ENCODE measurements around the gene DPM3. TPM values are rescaled to one million over a fixed set of nuclear protein-coding genes. Genes with fewer than 3 reads are reported as not detected.

Gene DPM3
- total RNA-seq, 5 donors from 2014 or later (not counting 1 experiment from before 2014, with no cell fraction given): 26.9 to 70.7 (median 64.5) TPM

DNA sequence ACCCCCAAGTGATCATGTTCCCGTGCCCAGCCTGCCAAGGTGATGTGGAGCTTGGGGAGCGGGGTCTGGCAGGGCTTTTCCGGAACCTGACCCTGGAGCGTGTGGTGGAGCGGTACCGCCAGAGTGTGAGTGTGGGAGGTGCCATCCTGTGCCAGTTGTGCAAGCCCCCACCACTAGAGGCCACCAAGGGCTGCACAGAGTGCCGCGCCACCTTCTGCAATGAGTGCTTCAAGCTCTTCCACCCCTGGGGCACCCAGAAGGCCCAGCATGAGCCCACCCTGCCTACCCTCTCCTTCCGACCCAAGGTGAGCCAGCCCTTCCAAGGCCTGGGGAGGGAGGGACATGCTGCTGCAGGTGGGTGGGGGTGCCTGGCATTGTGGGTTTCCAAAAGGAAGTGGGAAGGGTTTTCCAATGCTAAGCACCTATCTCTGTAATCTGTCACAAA is 35.6 kb upstream of the DPM3 start:
- no peak overlapping the region for H3K27ac ChIP-seq (ENCODE audit: low read length)
- no peaks in the 10 kb centered on the region for H3K9me3 Mint-ChIP-seq
- DNase-seq (peak in 6 of 35 experiments; percentile 22 to 49 (median 30)), ATAC-seq (replicated peaks in 1 of 4) (no peak)
- H3K4me3 ChIP-seq (ENCODE audit: control insufficient read depth in 1 of 2, extremely low read depth in 1 of 2, low read length in 1 of 2): no peak overlapping the region
- POLR2A ChIA-PET: interaction anchor here in 1 of 2 donors (1.2 kb wide), 1 partner anchor 18 kb away, joined by 3 read pairs; no protein-coding TSS in a partner anchor
- 77% methylated on average over 5 of the region's 9 CpGs for WGBS (ENCODE audit: insufficient coverage)
- peak overlapping the region in 1 of 2 donors; percentile 69 for H3K27ac Mint-ChIP-seq
- peaks cover 16 to 51% of the 10 kb centered on the region in 2 experiments for H3K4me1 ChIP-seq (ENCODE audit: control insufficient read depth in 1 of 2, extremely low read depth in 1 of 2, insufficient read depth in 2 of 2, low read length in 2 of 2)
- H3K4me3 Mint-ChIP-seq: peak overlapping the region in 1 of 3 donors; percentile 56
- peaks cover 10 to 27% of the 10 kb centered on the region in 2 donors for H3K36me3 ChIP-seq (ENCODE audit: control insufficient read depth in 2 of 2, extremely low read depth in 1 of 2, insufficient read depth in 1 of 2, low read length in 1 of 2)
- peaks cover 5% of the 10 kb centered on the region for H3K36me3 Mint-ChIP-seq
- H3K27me3 ChIP-seq (replicated peaks in 1 of 2; ENCODE audit: control insufficient read depth in 2 of 2, extremely low read depth in 1 of 2, insufficient read depth in 2 of 2, low read length in 1 of 2): no peaks in the 10 kb centered on the region
- no peaks in the 10 kb centered on the region for H3K9me3 ChIP-seq
- CTCF ChIA-PET: interaction anchor here (0.6 to 2.3 kb wide), 5 partner anchors 9 to 148 kb away, joined by 3 to 18 read pairs (median 3); no protein-coding TSS in a partner anchor
- peaks cover 40 to 44% (median 41%) of the 10 kb centered on the region in 3 donors for H3K4me1 Mint-ChIP-seq
- no peaks in the 10 kb centered on the region for H3K27me3 Mint-ChIP-seq

GRCh38 chr1:155175281-155175926 is 35.1 kb upstream of the DPM3 start:
- DNase-seq (peak in 2 of 35 experiments; percentile 15 to 17), ATAC-seq (replicated peaks in 1 of 4) (no peak)
- 88% methylated on average over 3 of the region's 12 CpGs for WGBS (ENCODE audit: insufficient coverage)
- CTCF ChIA-PET: interaction anchor here (0.6 to 3.4 kb wide), 9 partner anchors 8 to 329 kb away, joined by 3 to 21 read pairs (median 3); no protein-coding TSS in a partner anchor
- Histone ChIP-seq H3K9me3 (no peaks in the 10 kb centered on the region), H3K4me1 (ENCODE audit: control insufficient read depth in 1 of 2, extremely low read depth in 1 of 2, insufficient read depth in 2 of 2, low read length in 2 of 2) (peaks cover 16 to 51% of the 10 kb centered on the region in 2 experiments), H3K27ac (ENCODE audit: low read length) (peak overlapping the region; percentile 78), H3K27me3 (replicated peaks in 1 of 2; ENCODE audit: control insufficient read depth in 2 of 2, extremely low read depth in 1 of 2, insufficient read depth in 2 of 2, low read length in 1 of 2) (no peaks in the 10 kb centered on the region), H3K36me3 (ENCODE audit: control insufficient read depth in 2 of 2, extremely low read depth in 1 of 2, insufficient read depth in 1 of 2, low read length in 1 of 2) (peaks cover 10 to 31% of the 10 kb centered on the region in 2 donors), H3K4me3 (ENCODE audit: control insufficient read depth in 1 of 2, extremely low read depth in 1 of 2, low read length in 1 of 2) (no peak overlapping the region)
- Mint-ChIP-seq H3K4me1 (peaks cover 40 to 44% (median 42%) of the 10 kb centered on the region in 3 donors), H3K27ac (peak overlapping the region; percentile 80 to 83), H3K27me3 (no peaks in the 10 kb centered on the region), H3K9me3 (no peaks in the 10 kb centered on the region), H3K36me3 (peaks cover 5% of the 10 kb centered on the region), H3K4me3 (peak overlapping the region; percentile 55 to 100 (median 67))
- POLR2A ChIA-PET: interaction anchor here in 1 of 2 donors (0.5 to 1.2 kb wide), 2 partner anchors 19 to 107 kb away, joined by 3 read pairs; no protein-coding TSS in a partner anchor

DNA sequence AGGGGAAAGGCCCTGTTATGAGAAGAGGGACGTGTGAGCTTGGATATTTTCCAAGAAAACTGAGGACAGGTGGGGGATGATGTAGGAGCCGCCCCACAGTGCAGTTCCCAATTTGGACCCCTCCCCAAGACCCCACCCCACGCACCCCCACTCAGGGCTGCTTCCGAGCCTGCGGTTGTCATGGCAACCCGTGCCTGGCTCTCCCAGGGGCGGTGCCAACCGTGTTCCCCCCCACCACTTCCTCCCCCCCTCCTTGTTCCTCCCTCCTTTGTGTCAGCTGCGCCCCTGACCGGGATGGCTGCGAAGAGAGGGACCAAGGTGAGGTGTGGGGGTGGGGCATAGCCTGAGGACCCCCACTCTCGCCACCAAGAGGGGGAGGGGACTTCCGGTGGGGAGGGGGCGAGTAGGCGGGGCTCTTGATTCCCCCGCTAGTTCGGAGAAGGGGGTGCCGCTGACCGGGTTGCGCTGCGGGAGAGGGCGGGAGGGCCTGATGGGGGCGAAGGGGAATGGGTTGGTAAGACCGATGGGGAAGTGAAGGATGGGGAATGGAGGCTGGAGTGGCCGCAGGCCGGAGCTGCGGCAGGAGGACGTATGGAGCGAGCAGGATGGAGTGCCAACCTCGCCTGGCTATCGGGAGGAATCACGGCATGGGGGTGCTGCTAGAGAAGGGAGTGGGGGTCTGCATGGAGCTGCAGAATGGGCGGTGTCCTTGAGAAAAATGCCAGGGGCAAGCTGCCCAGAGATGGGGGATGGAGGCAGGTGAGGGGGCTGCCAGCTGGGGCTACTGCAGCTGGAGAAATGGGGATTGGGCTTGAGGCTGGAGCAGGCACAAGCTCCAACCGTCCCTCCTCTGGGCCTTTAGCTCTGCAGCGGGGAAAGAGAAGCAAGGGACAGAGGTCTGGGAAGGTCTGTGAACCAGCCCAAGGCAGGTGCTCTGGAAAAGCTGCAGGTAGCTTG is 34.3 kb upstream of the DPM3 start:
- ATAC-seq (replicated peaks in 1 of 4): peak in 2 of 4 experiments; percentile 8 to 9
- DNase-seq: peak in 29 of 35 experiments; percentile 36 to 78 (median 44)
- 35% methylated on average over 22 of the region's 35 CpGs for WGBS (ENCODE audit: insufficient coverage)
- Mint-ChIP-seq H3K36me3 (peaks cover 7% of the 10 kb centered on the region), H3K27ac (peak overlapping the region; percentile 99), H3K4me3 (peak overlapping the region; percentile 99 to 100 (median 99)), H3K9me3 (no peaks in the 10 kb centered on the region), H3K27me3 (no peaks in the 10 kb centered on the region), H3K4me1 (peaks cover 40 to 44% (median 44%) of the 10 kb centered on the region in 3 donors)
- Histone ChIP-seq H3K9me3 (no peaks in the 10 kb centered on the region), H3K27me3 (replicated peaks in 1 of 2; ENCODE audit: control insufficient read depth in 2 of 2, extremely low read depth in 1 of 2, insufficient read depth in 2 of 2, low read length in 1 of 2) (no peaks in the 10 kb centered on the region), H3K27ac (ENCODE audit: low read length) (peak overlapping the region; percentile 78), H3K36me3 (ENCODE audit: control insufficient read depth in 2 of 2, extremely low read depth in 1 of 2, insufficient read depth in 1 of 2, low read length in 1 of 2) (peaks cover 8 to 32% of the 10 kb centered on the region in 2 donors), H3K4me1 (ENCODE audit: control insufficient read depth in 1 of 2, extremely low read depth in 1 of 2, insufficient read depth in 2 of 2, low read length in 2 of 2) (peaks cover 16 to 51% of the 10 kb centered on the region in 2 experiments), H3K4me3 (ENCODE audit: control insufficient read depth in 1 of 2, extremely low read depth in 1 of 2, low read length in 1 of 2) (peak overlapping the region; percentile 78 to 88)
- POLR2A ChIA-PET: interaction anchor here in 1 of 2 donors (0.5 to 1.2 kb wide), 4 partner anchors 20 to 1597 kb away, joined by 3 to 5 read pairs (median 3); no protein-coding TSS in a partner anchor
- CTCF ChIA-PET: interaction anchor here (0.6 to 3.4 kb wide), 11 partner anchors 18 to 330 kb away, joined by 3 to 21 read pairs (median 3); partner anchors contain the start of gene ADAM15 (in 1 of the 2)

- peak; percentile 25 to 33 (median 28) for ATAC-seq (replicated peaks in 1 of 4)
- peaks cover 43 to 49% (median 44%) of the 10 kb centered on the region in 3 donors for H3K4me1 Mint-ChIP-seq
- H3K4me3 Mint-ChIP-seq: peak within 1 kb of the TSS; percentile 99 to 100 (median 99)
- Histone ChIP-seq H3K9me3 (no peaks in the 10 kb centered on the region), H3K27ac (ENCODE audit: low read length) (peak within 1 kb of the TSS; percentile 78), H3K4me1 (ENCODE audit: control insufficient read depth in 1 of 2, extremely low read depth in 1 of 2, insufficient read depth in 2 of 2, low read length in 2 of 2) (peaks cover 16 to 51% of the 10 kb centered on the region in 2 experiments), H3K36me3 (ENCODE audit: control insufficient read depth in 2 of 2, extremely low read depth in 1 of 2, insufficient read depth in 1 of 2, low read length in 1 of 2) (peaks cover 5 to 33% of the 10 kb centered on the region in 2 donors), H3K27me3 (replicated peaks in 1 of 2; ENCODE audit: control insufficient read depth in 2 of 2, extremely low read depth in 1 of 2, insufficient read depth in 2 of 2, low read length in 1 of 2) (no peaks in the 10 kb centered on the region), H3K4me3 (ENCODE audit: control insufficient read depth in 1 of 2, extremely low read depth in 1 of 2, low read length in 1 of 2) (peak within 1 kb of the TSS; percentile 78 to 88)
- CTCF ChIA-PET: interaction anchor here (0.5 to 3.4 kb wide), 26 partner anchors 18 to 1275 kb away, joined by 3 to 33 read pairs (median 4); partner anchors contain the start of genes ADAM15 (in 1 of the 2), CLK2 (in 1 of the 2), PBXIP1 (in 1 of the 2) and SLC50A1 (in 1 of the 2)
- H3K27me3 Mint-ChIP-seq: no peaks in the 10 kb centered on the region
- POLR2A ChIA-PET: interaction anchor here in 1 of 2 donors (0.5 to 1.2 kb wide), 3 partner anchors 9 to 1598 kb away, joined by 3 to 20 read pairs (median 7); no protein-coding TSS in a partner anchor
- no peaks in the 10 kb centered on the region for H3K9me3 Mint-ChIP-seq
- peak in 20 of 35 experiments; percentile 13 to 68 (median 40) for DNase-seq
- H3K27ac Mint-ChIP-seq: peak within 1 kb of the TSS; percentile 99
- WGBS (ENCODE audit: insufficient coverage): under 1% methylated on average over 20 of the region's 38 CpGs
- peaks cover 10% of the 10 kb centered on the region for H3K36me3 Mint-ChIP-seq
Measured at GRCh38 chr1:155173478-155174323, 33.4 kb upstream of the DPM3 start, which contains the start of gene TRIM46. Gene TRIM46, plus strand, starts transcription at chr1:155173849. Its CDS starts 118 bp downstream, at chr1:155173967.
